OCI-LY7 (cell line): Measurements from ENCODE around the gene ADAMTSL3.

Source experiments
- CTCF ChIP-seq: fragments of 200-600 bp; sonication (generic); conservative IDR thresholded peaks from 2 replicates; pipeline ENCODE4 v1.5.1; 2014; ENCODE audit warnings: mild to moderate bottlenecking, antibody characterized with exemption, low read length, moderate library complexity, mixed read lengths
- EZH2phosphoT487 ChIP-seq: fragments of 200-600 bp; sonication (generic); IDR thresholded peaks from 2 replicates; pipeline ENCODE4 v1.6.1; 2018; ENCODE audit warnings: low read depth, borderline replicate concordance, mild to moderate bottlenecking, mixed run types, antibody characterized with exemption, low read length, moderate library complexity, mixed read lengths

- TF ChIP-seq CTCF (no peak), EZH2phosphoT487 (no peak)
Observed at GRCh38 chr15:83854950-83855707, 201.2 kb downstream of the ADAMTSL3 start.
